ENCODE data around the gene AARSD1. TPM values are rescaled to one million over a fixed set of nuclear protein-coding genes. Genes with fewer than 3 reads are reported as not detected.

The AARSD1 gene
- total RNA-seq, 6 donors from 2014 or later: 10.9 to 70.2 (median 23.6) TPM

- no peak overlapping the region for H3K4me3 ChIP-seq
- no peaks in the 10 kb centered on the region for H3K9me3 ChIP-seq
- no peaks in the 10 kb centered on the region for H3K27me3 ChIP-seq
- TF ChIP-seq POLR2A (IDR thresholded peaks at IDR 0.05): no peak
- TF ChIP-seq EP300 (IDR thresholded peaks at IDR 0.05): no peak
- no peak for TF ChIP-seq CTCF (IDR thresholded peaks at IDR 0.05)
- ATAC-seq (ENCODE audit: low FRiP score in 2 of 2) (no peak), DNase-seq (no peak)
- no peaks in the 10 kb centered on the region for H3K36me3 ChIP-seq
- H3K4me1 ChIP-seq: no peaks in the 10 kb centered on the region
- 92 to 98% methylated on average over 5 of the region's 5 CpGs for WGBS, 2 donors
- no peak overlapping the region for H3K27ac ChIP-seq
Observed at GRCh38 chr17:42971589-42971988, 7.3 kb upstream of the AARSD1 start.

GRCh38 chr17:42969001-42969581 is 4.8 kb upstream of the AARSD1 start:
- Histone ChIP-seq H3K36me3 (no peaks in the 10 kb centered on the region), H3K4me1 (peaks cover 0 to 7% (median 3%) of the 10 kb centered on the region in 4 donors), H3K4me3 (no peak overlapping the region), H3K27ac (no peak overlapping the region), H3K27me3 (no peaks in the 10 kb centered on the region), H3K9me3 (no peaks in the 10 kb centered on the region)
- no peak for TF ChIP-seq EP300 (IDR thresholded peaks at IDR 0.05)
- 42 to 44% methylated on average over 5 of the region's 5 CpGs for WGBS, 2 donors
- ATAC-seq (ENCODE audit: low FRiP score in 2 of 2) (no peak), DNase-seq (no peak)

GRCh38 chr17:42967925-42968324 is 3.7 kb upstream of the AARSD1 start:
- DNase-seq (no peak), ATAC-seq (ENCODE audit: low FRiP score in 2 of 2) (no peak)
- Histone ChIP-seq H3K36me3 (no peaks in the 10 kb centered on the region), H3K27ac (no peak overlapping the region), H3K9me3 (no peaks in the 10 kb centered on the region), H3K27me3 (no peaks in the 10 kb centered on the region), H3K4me3 (no peak overlapping the region), H3K4me1 (peaks cover 0 to 17% (median 9%) of the 10 kb centered on the region in 4 donors)
- 70 to 79% methylated on average over 1 of the region's 1 CpG for WGBS, 2 donors
- no peak for TF ChIP-seq POLR2AphosphoS5 (IDR thresholded peaks at IDR 0.05)
- TF ChIP-seq EP300 (IDR thresholded peaks at IDR 0.05): no peak
- no peak for TF ChIP-seq CTCF (IDR thresholded peaks at IDR 0.05)
- no peak for TF ChIP-seq POLR2A (IDR thresholded peaks at IDR 0.05)

- DNase-seq (no peak), ATAC-seq (ENCODE audit: low FRiP score in 2 of 2) (no peak)
- WGBS, 2 donors: 78% methylated on average over 1 of the region's 1 CpG
- Histone ChIP-seq H3K4me1 (no peaks in the 10 kb centered on the region), H3K9me3 (no peaks in the 10 kb centered on the region), H3K36me3 (peaks cover 4 to 93% (median 77%) of the 10 kb centered on the region in 4 donors), H3K27me3 (no peaks in the 10 kb centered on the region), H3K4me3 (no peak overlapping the region), H3K27ac (no peak overlapping the region)
- no peak for TF ChIP-seq POLR2AphosphoS5 (IDR thresholded peaks at IDR 0.05)
- no peak for TF ChIP-seq POLR2A (IDR thresholded peaks at IDR 0.05)
- TF ChIP-seq CTCF (IDR thresholded peaks at IDR 0.05): no peak
- TF ChIP-seq EP300 (IDR thresholded peaks at IDR 0.05): no peak
Observed at GRCh38 chr17:42953669-42954068, 10.6 kb downstream of the AARSD1 start.

GRCh38 chr17:42950044-42950783 is 14.0 kb downstream of the AARSD1 start:
- DNase-seq (peak in 1 of 2 donors; percentile 12), ATAC-seq (ENCODE audit: low FRiP score in 2 of 2) (no peak)
- H3K4me3 ChIP-seq: no peak overlapping the region
- H3K4me1 ChIP-seq: peaks cover 0 to 6% (median 3%) of the 10 kb centered on the region in 4 donors
- peaks cover 4 to 69% (median 58%) of the 10 kb centered on the region in 4 donors for H3K36me3 ChIP-seq
- H3K27ac ChIP-seq: no peak overlapping the region
- TF ChIP-seq POLR2A (IDR thresholded peaks at IDR 0.05): no peak
- TF ChIP-seq POLR2AphosphoS5 (IDR thresholded peaks at IDR 0.05): no peak
- no peak for TF ChIP-seq CTCF (IDR thresholded peaks at IDR 0.05)
- TF ChIP-seq EP300 (IDR thresholded peaks at IDR 0.05): no peak
- 94 to 95% methylated on average over 13 of the region's 13 CpGs for WGBS, 2 donors
- H3K27me3 ChIP-seq: no peaks in the 10 kb centered on the region
- H3K9me3 ChIP-seq: no peaks in the 10 kb centered on the region

Data from upper lobe of left lung (tissue), 6 donors.